NCI-H2029 (cell line): ENCODE results near the gene LPCAT1.
"Not testable (repeated sequence)": the region's sequence is repeated elsewhere in the genome, so short reads cannot be mapped to it uniquely, and the experiment has no call there.

ENCODE experiments used
- DNase-seq: peaks from one replicate; lab custom pipeline; 2025; lab: John Stamatoyannopoulos, UW

LPCAT1 gene

GRCh38 chr5:1521671-1522600 lies 1.8 kb downstream of the LPCAT1 start:
- peak; percentile 25 for DNase-seq

- DNase-seq = no peak
Observed at GRCh38 chr5:1520791-1521453, 2.8 kb downstream of the LPCAT1 start.

- DNase-seq = no peak
Observed at GRCh38 chr5:1519631-1520210, 4.0 kb downstream of the LPCAT1 start.

- DNase-seq = no peak
Observed at GRCh38 chr5:1517838-1518237, 5.9 kb downstream of the LPCAT1 start.

GRCh38 chr5:1516615-1517601 lies 6.9 kb downstream of the LPCAT1 start:
- DNase-seq = no peak

GRCh38 chr5:1515921-1516571 lies 7.7 kb downstream of the LPCAT1 start:
- no peak for DNase-seq

GRCh38 chr5:1515311-1515920 lies 8.3 kb downstream of the LPCAT1 start:
- DNase-seq = no peak

- not testable (repeated sequence) for DNase-seq
Observed at GRCh38 chr5:1514819-1515310, 8.9 kb downstream of the LPCAT1 start.

GRCh38 chr5:1514027-1514818 lies 9.5 kb downstream of the LPCAT1 start:
- no peak for DNase-seq

- no peak for DNase-seq
Observed at GRCh38 chr5:1513326-1514026, 10.3 kb downstream of the LPCAT1 start.

- DNase-seq = peak; percentile 31
Observed at GRCh38 chr5:1512541-1513291, 11.0 kb downstream of the LPCAT1 start.

- no peak for DNase-seq
Observed at GRCh38 chr5:1511651-1512540, 11.9 kb downstream of the LPCAT1 start.

GRCh38 chr5:1511048-1511447 lies 12.7 kb downstream of the LPCAT1 start:
- no peak for DNase-seq

GRCh38 chr5:1510631-1511030 lies 13.1 kb downstream of the LPCAT1 start:
- no peak for DNase-seq

- no peak for DNase-seq
Observed at GRCh38 chr5:1510151-1510561, 13.6 kb downstream of the LPCAT1 start.

GRCh38 chr5:1509346-1510085 lies 14.2 kb downstream of the LPCAT1 start:
- no peak for DNase-seq
